ENCODE data around the gene ATF5.
A peak's percentile ranks its signal among the peaks of the same experiment; 100 is the strongest.

The ATF5 gene

GRCh38 chr19:49936549-49936948 is 7.5 kb downstream of the ATF5 start:
- Histone ChIP-seq H3K27me3 (ENCODE audit: insufficient read depth, poor library complexity, severe bottlenecking) (no peaks in the 10 kb centered on the region), H3K27ac (replicated peaks) (no peak overlapping the region), H3K4me3 (replicated peaks; ENCODE audit: insufficient read depth, low read length) (no peak overlapping the region)
- TF ChIP-seq GABPA (IDR thresholded peaks at IDR 0.05; ENCODE audit: low read depth), result no peak
- TF ChIP-seq REST (IDR thresholded peaks at IDR 0.05; ENCODE audit: insufficient replicate concordance, low read depth), result no peak
- no peak for TF ChIP-seq POLR2AphosphoS5 (IDR thresholded peaks at IDR 0.05; ENCODE audit: low read depth)
- no peak for TF ChIP-seq SPI1 (IDR thresholded peaks at IDR 0.05; ENCODE audit: borderline replicate concordance, low read depth)
- TF ChIP-seq CTCF (IDR thresholded peaks at IDR 0.05; ENCODE audit: insufficient read depth, low read length), result no peak
- no peak for DNase-seq (ENCODE audit: low read depth in 1 of 2, low spot score in 1 of 2)

- peak in 1 of 2 experiments; percentile 73 for DNase-seq (ENCODE audit: low read depth in 1 of 2, low spot score in 1 of 2)
- no peak overlapping the region for H3K4me3 ChIP-seq (replicated peaks; ENCODE audit: insufficient read depth, low read length)
- H3K27me3 ChIP-seq (ENCODE audit: insufficient read depth, poor library complexity, severe bottlenecking), result no peaks in the 10 kb centered on the region
- H3K27ac ChIP-seq (replicated peaks), result no peak overlapping the region
- TF ChIP-seq CTCF (IDR thresholded peaks at IDR 0.05; ENCODE audit: insufficient read depth, low read length) (peak; percentile 73), SPI1 (IDR thresholded peaks at IDR 0.05; ENCODE audit: borderline replicate concordance, low read depth) (no peak), REST (IDR thresholded peaks at IDR 0.05; ENCODE audit: insufficient replicate concordance, low read depth) (peak; percentile 23)
Observed at GRCh38 chr19:49937750-49938381, 8.9 kb downstream of the ATF5 start.

- TF ChIP-seq SPI1 (IDR thresholded peaks at IDR 0.05; ENCODE audit: borderline replicate concordance, low read depth) (no peak), CTCF (IDR thresholded peaks at IDR 0.05; ENCODE audit: insufficient read depth, low read length) (no peak), GABPA (IDR thresholded peaks at IDR 0.05; ENCODE audit: low read depth) (no peak), POLR2AphosphoS5 (IDR thresholded peaks at IDR 0.05; ENCODE audit: low read depth) (no peak), REST (IDR thresholded peaks at IDR 0.05; ENCODE audit: insufficient replicate concordance, low read depth) (no peak)
- H3K27me3 ChIP-seq (ENCODE audit: insufficient read depth, poor library complexity, severe bottlenecking), result no peaks in the 10 kb centered on the region
- no peak for DNase-seq (ENCODE audit: low read depth in 1 of 2, low spot score in 1 of 2)
- no peak overlapping the region for H3K27ac ChIP-seq (replicated peaks)
- no peak overlapping the region for H3K4me3 ChIP-seq (replicated peaks; ENCODE audit: insufficient read depth, low read length)
Observed at GRCh38 chr19:49938662-49939061, 9.7 kb downstream of the ATF5 start.

Data from HL-60 (cell line).